ENCODE results near the gene POLR3B. TPM values are rescaled to one million over a fixed set of nuclear protein-coding genes. Genes with fewer than 3 reads are reported as not detected.

POLR3B gene
- total and polyA plus RNA-seq, 10 of the 15 experiments (the other 5 are each of a cell fraction or from before 2014, with no cell fraction given), result 2.3 to 10.5 (median 8.0) TPM

DNA sequence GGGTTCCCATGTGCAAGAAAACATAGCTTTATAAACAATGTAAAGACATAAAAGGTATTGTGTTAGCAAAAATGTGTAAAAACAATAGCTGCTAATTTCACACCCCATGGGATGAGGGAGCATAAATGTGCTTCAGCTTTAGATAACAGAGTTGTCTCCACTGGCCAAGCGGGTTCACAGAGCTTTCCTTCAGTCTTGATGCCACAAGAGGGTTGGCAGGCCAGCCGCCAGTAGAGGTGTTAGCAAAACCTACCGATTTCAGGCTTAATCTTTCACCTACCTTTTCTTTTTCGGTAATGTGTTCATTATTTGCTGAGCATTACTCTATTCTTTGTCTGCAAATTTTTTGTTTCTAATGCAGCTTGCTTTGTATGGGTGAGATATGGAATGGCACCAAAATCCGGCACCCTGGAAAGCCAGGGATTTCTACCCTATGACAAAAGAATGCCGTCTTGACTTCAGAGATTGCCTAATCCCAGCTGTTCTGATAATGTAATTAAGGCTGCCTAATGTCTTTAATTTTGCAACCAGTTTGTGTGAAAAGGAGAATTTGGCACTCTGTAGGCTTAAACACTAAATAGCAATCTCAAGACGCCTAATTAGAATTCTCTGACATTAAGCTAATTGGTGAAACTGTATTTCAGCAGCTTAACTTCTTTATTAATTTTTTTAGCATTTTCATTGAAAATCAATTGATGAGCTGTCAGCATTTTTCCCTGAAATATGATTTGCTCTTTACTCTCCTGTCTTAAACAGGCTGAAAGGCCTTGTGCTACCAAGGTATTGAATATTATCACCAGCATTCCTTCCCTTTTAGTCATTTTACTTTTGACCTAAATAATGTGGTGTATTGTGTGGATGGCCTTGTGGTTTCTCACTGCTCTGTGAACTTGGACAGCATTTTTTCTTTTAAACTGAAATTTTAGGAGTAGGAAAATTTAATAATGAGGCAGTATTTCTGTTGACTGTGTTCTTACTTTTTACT lies 60.7 kb downstream of the POLR3B start (continued):
- TF ChIP-seq, protein P1, sequence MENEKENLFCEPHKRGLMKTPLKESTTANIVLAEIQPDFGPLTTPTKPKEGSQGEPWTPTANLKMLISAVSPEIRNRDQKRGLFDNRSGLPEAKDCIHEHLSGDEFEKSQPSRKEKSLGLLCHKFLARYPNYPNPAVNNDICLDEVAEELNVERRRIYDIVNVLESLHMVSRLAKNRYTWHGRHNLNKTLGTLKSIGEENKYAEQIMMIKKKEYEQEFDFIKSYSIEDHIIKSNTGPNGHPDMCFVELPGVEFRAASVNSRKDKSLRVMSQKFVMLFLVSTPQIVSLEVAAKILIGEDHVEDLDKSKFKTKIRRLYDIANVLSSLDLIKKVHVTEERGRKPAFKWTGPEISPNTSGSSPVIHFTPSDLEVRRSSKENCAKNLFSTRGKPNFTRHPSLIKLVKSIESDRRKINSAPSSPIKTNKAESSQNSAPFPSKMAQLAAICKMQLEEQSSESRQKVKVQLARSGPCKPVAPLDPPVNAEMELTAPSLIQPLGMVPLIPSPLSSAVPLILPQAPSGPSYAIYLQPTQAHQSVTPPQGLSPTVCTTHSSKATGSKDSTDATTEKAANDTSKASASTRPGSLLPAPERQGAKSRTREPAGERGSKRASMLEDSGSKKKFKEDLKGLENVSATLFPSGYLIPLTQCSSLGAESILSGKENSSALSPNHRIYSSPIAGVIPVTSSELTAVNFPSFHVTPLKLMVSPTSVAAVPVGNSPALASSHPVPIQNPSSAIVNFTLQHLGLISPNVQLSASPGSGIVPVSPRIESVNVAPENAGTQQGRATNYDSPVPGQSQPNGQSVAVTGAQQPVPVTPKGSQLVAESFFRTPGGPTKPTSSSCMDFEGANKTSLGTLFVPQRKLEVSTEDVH (IDR thresholded peaks at IDR 0.05; ENCODE audit: low read depth, partially characterized antibody), result no peak
- TF ChIP-seq GABPA (IDR thresholded peaks at IDR 0.05; ENCODE audit: low read depth), result no peak
- no peak for TF ChIP-seq NBN (IDR thresholded peaks at IDR 0.05)
- TF ChIP-seq BMI1 (IDR thresholded peaks at IDR 0.05; ENCODE audit: borderline replicate concordance), result no peak
- TF ChIP-seq MXI1 (IDR thresholded peaks at IDR 0.05; ENCODE audit: low read depth, low read length), result no peak
- no peak for TF ChIP-seq SMAD1 (IDR thresholded peaks at IDR 0.05; ENCODE audit: low read depth, partially characterized antibody)
- no peak for TF ChIP-seq SIX5 (IDR thresholded peaks at IDR 0.05; ENCODE audit: low read depth, low read length, severe bottlenecking)
- no peak for TF ChIP-seq FOXM1 (IDR thresholded peaks at IDR 0.05; ENCODE audit: low read depth, low read length)
- TF ChIP-seq, protein P2, sequence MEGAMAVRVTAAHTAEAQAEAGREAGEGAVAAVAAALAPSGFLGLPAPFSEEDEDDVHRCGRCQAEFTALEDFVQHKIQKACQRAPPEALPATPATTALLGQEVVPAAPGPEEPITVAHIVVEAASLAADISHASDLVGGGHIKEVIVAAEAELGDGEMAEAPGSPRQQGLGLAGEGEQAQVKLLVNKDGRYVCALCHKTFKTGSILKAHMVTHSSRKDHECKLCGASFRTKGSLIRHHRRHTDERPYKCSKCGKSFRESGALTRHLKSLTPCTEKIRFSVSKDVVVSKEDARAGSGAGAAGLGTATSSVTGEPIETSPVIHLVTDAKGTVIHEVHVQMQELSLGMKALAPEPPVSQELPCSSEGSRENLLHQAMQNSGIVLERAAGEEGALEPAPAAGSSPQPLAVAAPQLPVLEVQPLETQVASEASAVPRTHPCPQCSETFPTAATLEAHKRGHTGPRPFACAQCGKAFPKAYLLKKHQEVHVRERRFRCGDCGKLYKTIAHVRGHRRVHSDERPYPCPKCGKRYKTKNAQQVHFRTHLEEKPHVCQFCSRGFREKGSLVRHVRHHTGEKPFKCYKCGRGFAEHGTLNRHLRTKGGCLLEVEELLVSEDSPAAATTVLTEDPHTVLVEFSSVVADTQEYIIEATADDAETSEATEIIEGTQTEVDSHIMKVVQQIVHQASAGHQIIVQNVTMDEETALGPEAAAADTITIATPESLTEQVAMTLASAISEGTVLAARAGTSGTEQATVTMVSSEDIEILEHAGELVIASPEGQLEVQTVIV (IDR thresholded peaks at IDR 0.05; ENCODE audit: borderline replicate concordance, partially characterized antibody), result no peak
- no peak for TF ChIP-seq STAT3 (IDR thresholded peaks at IDR 0.05; ENCODE audit: low read depth, low read length)

Measured in GM12878 (cell line).